SK-N-SH treated with all-trans-retinoic acid at 6 μM for 48 hours (cell line): ENCODE results near the gene CXCL17.
"Not testable (repeated sequence)": the region's sequence is repeated elsewhere in the genome, so short reads cannot be mapped to it uniquely, and the experiment has no call there.

Source experiments
- ISL1 ChIP-seq: fragments of 250-450 bp; sonication (Bioruptor Pico); IDR thresholded peaks from 2 replicates; pipeline ENCODE4 v2.1.2; 2022; ENCODE audit warnings: mild to moderate bottlenecking, moderate library complexity
- RARB ChIP-seq: fragments of 250-450 bp; sonication (Bioruptor Pico); IDR thresholded peaks from 2 replicates; pipeline ENCODE4 v1.8.0; 2021; ENCODE audit warnings: mild to moderate bottlenecking, moderate library complexity
- SNAI2 ChIP-seq: fragments of 250-450 bp; sonication (Bioruptor Pico); IDR thresholded peaks from 2 replicates; pipeline ENCODE4 v1.5.0; 2020; ENCODE audit warnings: mild to moderate bottlenecking, moderate library complexity

- TF ChIP-seq ISL1, RARB, SNAI2 (CRISPR knock-in tag): not testable (repeated sequence)
These were observed 42.3 kb upstream of the CXCL17 start for GRCh38 chr19:42485036-42485435.
